ENCODE measurements around the gene MDC1.

DNA sequence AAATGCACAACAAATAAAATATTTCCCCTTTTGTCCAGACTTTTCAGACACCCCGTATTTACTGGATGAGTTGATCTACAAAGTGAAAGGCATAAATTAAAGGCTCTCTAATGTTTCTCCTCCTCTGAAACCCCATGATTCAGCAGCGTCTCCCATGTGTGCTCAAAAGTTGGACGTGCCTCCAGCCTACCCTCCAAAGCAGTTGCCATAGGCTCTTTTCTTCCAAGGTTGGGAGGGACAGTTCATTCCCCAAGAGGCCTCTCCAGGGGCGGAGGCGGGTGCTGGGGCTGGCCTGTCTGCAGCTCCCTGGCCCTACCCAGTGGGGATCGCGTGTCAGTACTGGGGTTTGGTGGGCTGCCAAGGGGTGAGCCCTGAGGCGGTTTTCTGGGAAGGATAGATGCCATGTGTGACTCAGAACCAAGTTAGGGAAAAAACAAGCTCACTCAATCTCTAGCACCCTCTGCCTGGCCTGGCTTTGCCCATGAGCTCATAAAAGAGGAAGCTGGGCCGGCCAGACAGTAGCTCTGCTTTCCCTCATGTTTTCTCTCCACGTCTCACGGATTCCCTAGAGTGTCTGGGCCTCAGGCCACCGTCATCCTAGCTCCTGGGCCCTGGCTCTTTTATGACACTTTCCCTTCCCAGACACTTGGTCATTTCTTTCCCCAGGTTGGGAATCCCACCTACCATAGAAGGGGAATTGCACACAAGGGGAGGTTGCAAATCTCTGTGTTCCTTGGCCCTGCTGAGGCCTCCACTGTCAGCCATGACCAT lies 35.3 kb upstream of the MDC1 start:
- TF ChIP-seq POLR2A (IDR thresholded peaks at IDR 0.05) (peak; percentile 19 to 31), CTCF (IDR thresholded peaks at IDR 0.05 in 4 of 5, conservative IDR thresholded peaks at IDR 0.05 in 1 of 5) (peak in 3 of 5 experiments; percentile 12 to 19 (median 13))

All from gastrocnemius medialis (tissue), 4 donors.